Karpas-422 (cell line): ENCODE data around the gene PERM1. TPM values are rescaled to one million over a fixed set of nuclear protein-coding genes. Genes with fewer than 3 reads are reported as not detected.
A peak's percentile ranks its signal among the peaks of the same experiment; 100 is the strongest.

Source experiments
- DNase-seq: peaks from one replicate; pipeline ENCODE4 v3.0.0-alpha.2; 2015
- H2AFZ ChIP-seq: fragments of 200-600 bp; sonication (generic); 2 replicates; pipeline ENCODE4 v1.6.1; 2014; ENCODE audit warnings: antibody characterized with exemption, low read length, mixed read lengths
- H3K27ac ChIP-seq: fragments of 200-600 bp; sonication (generic); 2 replicates; pipeline ENCODE4 v1.5.1; 2014; ENCODE audit warnings: mild to moderate bottlenecking, low read length, moderate library complexity
- H3K27me3 ChIP-seq: fragments of 200-600 bp; sonication (generic); 2 replicates; pipeline ENCODE4 v1.6.1; 2014; ENCODE audit warnings: low read length, mixed read lengths
- H3K36me3 ChIP-seq: fragments of 200-600 bp; sonication (generic); 2 replicates; pipeline ENCODE4 v1.6.1; 2014; ENCODE audit warnings: low read length, mixed read lengths; ENCODE audit not compliant: insufficient read depth
- H3K4me1 ChIP-seq: fragments of 200-600 bp; sonication (generic); 2 replicates; pipeline ENCODE4 v1.6.1; 2014; ENCODE audit warnings: mild to moderate bottlenecking, low read length, mixed read lengths
- H3K4me2 ChIP-seq: fragments of 200-600 bp; sonication (generic); 2 replicates; pipeline ENCODE4 v1.6.1; 2014; ENCODE audit warnings: low read length, low read depth, mild to moderate bottlenecking; ENCODE audit not compliant: poor library complexity, severe bottlenecking
- H3K4me3 ChIP-seq: fragments of 200-600 bp; sonication (generic); 2 replicates; pipeline ENCODE4 v1.5.1; 2014; ENCODE audit warnings: mild to moderate bottlenecking, antibody characterized with exemption, low read length, mixed read lengths
- H3K79me2 ChIP-seq: fragments of 200-600 bp; sonication (generic); 2 replicates; pipeline ENCODE4 v1.6.1; 2014; ENCODE audit warnings: mild to moderate bottlenecking, low read length, mixed read lengths
- H3K9ac ChIP-seq: fragments of 200-600 bp; sonication (generic); 2 replicates; pipeline ENCODE4 v1.6.0; 2014; ENCODE audit warnings: low read length
- H3K9me2 ChIP-seq: fragments of 200-600 bp; sonication (generic), shearing (Covaris generic); replicated peaks from 2 replicates; pipeline ENCODE4 v1.6.0; 2014; ENCODE audit warnings: mild to moderate bottlenecking, low read length, moderate library complexity; ENCODE audit not compliant: insufficient read depth
- H3K9me3 ChIP-seq: fragments of 300-700, 200-600 bp; sonication (generic); 2 replicates; pipeline ENCODE4 v1.6.1; 2014; ENCODE audit warnings: low read length, mixed read lengths
- H4K20me1 ChIP-seq: fragments of 200-600 bp; sonication (generic); 2 replicates; pipeline ENCODE4 v1.6.1; 2014; ENCODE audit warnings: mild to moderate bottlenecking, antibody characterized with exemption, low read length, low read depth; ENCODE audit not compliant: insufficient read depth
- total RNA-seq: library from RNA; depleted of rRNA; stranded (reverse); fragments of >200 nt; shearing (Covaris generic); gene quantifications from 2 replicates; pipeline ENCODE4 v1.2.3, GENCODE V29; 2014; ENCODE audit warnings: low replicate concordance

PERM1 gene
- total RNA-seq, 1 experiment from 2014 or later: not detected

DNA sequence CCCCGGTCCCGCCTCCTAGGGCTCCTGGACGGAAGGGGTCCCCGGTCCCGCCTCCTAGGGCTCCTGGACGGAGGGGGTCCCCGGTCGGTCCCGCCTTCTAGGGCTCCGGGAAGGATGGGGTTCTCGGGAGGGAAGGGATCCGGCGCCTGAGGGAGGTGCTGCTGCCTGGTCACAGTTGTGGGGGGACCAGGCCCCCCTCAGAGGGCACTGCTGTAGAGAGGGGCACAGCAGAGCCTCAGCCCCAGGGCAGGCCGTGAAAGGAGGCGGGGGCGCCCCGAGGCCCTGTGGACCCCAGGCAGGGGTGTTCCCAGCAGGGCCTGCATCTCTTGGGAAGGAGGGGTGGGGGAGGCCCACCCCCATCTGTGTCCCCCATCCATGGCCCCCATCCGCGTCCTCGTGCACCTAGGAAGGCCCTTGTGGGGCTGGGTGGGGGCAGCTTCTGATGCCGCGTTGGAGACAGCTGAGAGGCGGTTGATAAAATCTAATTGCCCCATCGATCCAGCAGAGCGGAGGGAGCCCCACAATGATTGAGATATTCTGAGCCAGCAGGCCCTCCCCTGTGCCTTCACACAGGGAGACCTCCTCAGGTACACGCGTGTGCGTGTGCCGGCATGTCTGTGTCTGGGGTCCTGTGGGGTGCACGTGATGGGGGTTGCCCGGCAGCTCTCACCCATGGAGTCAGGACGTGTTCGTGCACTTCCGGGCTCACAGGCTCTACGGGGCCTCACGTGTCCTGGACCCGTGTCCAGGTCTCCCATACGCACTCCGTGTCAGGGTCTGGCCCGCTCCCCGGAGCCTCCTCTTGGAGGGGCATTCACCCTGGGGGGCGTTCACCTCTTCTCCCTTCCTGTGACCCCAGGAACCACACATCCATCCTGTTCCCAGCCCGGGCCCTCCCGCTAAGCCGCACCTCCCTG lies 45.3 kb downstream of the PERM1 start:
- peaks cover 11% of the 10 kb centered on the region; the same call in 1 of the 2 replicates for H4K20me1 ChIP-seq
- H3K9me3 ChIP-seq: no peaks in the 10 kb centered on the region
- no peak overlapping the region for H3K27ac ChIP-seq
- DNase-seq: no peak
- no peaks in the 10 kb centered on the region for H3K36me3 ChIP-seq
- H3K9ac ChIP-seq: no peak overlapping the region
- no peak overlapping the region for H2AFZ ChIP-seq
- no peak overlapping the region for H3K4me2 ChIP-seq
- H3K4me3 ChIP-seq: no peak overlapping the region
- peaks cover 14% of the 10 kb centered on the region for H3K4me1 ChIP-seq
- H3K27me3 ChIP-seq: no peaks in the 10 kb centered on the region; the same call in 1 of the 2 replicates
- H3K79me2 ChIP-seq: no peaks in the 10 kb centered on the region
- no peaks in the 10 kb centered on the region for H3K9me2 ChIP-seq

DNA sequence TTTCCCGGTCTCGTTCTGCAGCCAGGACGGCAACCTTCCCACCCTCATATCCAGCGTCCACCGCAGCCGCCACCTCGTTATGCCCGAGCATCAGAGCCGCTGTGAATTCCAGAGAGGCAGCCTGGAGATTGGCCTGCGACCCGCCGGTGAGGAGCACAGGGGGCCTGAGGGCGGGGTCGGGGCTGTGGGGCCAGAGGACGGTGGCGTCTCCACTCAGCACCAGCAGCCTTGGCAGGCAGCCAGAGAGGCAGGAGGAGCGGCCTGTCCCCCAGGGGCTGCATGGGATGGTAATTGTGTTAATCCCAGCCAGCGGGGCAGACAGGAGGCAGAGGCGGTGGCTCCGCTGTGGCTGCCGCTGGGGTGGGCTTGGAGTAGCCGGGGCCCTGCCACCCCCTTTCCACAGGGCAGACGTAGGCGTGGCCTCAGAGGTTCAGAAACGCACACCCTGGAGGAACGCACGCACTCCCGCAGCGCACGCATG lies 46.1 kb downstream of the PERM1 start:
- Histone ChIP-seq H3K27ac (no peak overlapping the region), H3K4me1 (peaks cover 9% of the 10 kb centered on the region), H3K9me2 (no peaks in the 10 kb centered on the region), H4K20me1 (peaks cover 5% of the 10 kb centered on the region; the same call in 1 of the 2 replicates), H3K4me2 (no peak overlapping the region), H3K79me2 (no peaks in the 10 kb centered on the region), H3K27me3 (no peaks in the 10 kb centered on the region; the same call in 1 of the 2 replicates), H2AFZ (no peak overlapping the region), H3K9me3 (no peaks in the 10 kb centered on the region), H3K36me3 (no peaks in the 10 kb centered on the region), H3K9ac (no peak overlapping the region), H3K4me3 (no peak overlapping the region)
- peak; percentile 69 for DNase-seq

DNA sequence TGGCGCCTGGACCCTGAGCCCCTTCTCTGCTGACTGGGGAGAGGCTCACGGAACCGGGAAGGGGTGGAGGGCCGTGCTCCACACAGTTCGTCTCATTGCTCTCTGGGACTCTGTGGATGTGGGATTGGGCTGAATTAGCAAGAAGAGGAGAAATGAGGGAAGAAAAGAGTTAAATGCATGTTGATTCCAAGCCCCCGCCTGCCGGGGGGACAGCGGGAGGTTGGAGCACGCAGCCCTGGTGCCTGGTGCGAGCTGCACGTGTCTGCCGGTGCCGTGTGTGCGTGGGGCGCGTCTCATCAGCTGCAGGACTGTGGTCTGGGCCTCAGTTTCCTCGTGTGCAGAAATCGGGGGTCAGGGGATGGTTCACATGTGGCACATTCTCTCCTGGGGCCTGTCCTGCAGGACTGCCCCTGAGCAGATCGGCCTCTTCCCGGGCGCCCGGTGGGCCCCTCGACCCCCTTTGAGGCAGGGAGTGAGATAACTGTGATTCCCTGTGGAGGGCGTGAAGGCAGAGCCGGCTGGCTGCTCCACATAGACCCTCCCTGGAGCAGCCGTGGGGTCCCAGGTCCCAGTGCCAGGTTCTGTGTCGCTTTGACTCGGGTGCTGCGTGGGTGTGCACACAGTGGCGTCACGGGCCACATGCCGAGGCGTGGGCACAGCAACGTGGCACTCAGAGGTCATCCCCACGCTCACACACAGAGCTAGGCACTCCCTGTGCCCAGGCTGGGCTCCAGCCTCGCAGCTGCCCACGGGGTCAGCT lies 46.7 kb downstream of the PERM1 start:
- no peak overlapping the region for H2AFZ ChIP-seq
- H3K36me3 ChIP-seq: no peaks in the 10 kb centered on the region
- no peak for DNase-seq
- no peaks in the 10 kb centered on the region for H3K9me2 ChIP-seq
- H3K79me2 ChIP-seq: no peaks in the 10 kb centered on the region
- H3K4me3 ChIP-seq: no peak overlapping the region
- no peaks in the 10 kb centered on the region for H3K9me3 ChIP-seq
- H3K27ac ChIP-seq: no peak overlapping the region
- peaks cover 4% of the 10 kb centered on the region; the same call in 1 of the 2 replicates for H3K4me1 ChIP-seq
- H4K20me1 ChIP-seq: no peaks in the 10 kb centered on the region
- no peaks in the 10 kb centered on the region; the same call in 1 of the 2 replicates for H3K27me3 ChIP-seq
- H3K9ac ChIP-seq: no peak overlapping the region
- H3K4me2 ChIP-seq: no peak overlapping the region

DNA sequence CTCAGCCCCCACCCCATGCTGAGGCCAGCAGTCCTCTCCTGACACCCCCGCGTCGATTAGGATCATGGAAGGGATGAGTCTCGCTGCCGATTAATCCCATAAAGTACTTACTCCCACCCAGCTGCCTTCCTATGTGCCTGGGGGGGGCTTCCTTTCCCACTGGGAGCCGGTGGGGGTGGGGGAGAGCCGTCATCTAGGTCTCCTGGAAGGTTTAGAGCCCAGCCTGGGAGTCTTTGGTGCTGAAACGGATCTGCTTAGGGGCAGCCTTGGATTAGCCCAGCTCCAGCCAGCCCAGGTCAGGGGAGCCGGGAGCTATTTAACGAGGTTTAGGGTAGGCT lies 48.3 kb downstream of the PERM1 start:
- no peak for DNase-seq
- no peaks in the 10 kb centered on the region for H3K36me3 ChIP-seq
- no peaks in the 10 kb centered on the region for H3K9me3 ChIP-seq
- H3K4me1 ChIP-seq: no peaks in the 10 kb centered on the region
- H3K4me2 ChIP-seq: no peak overlapping the region
- H4K20me1 ChIP-seq: no peaks in the 10 kb centered on the region
- H3K27ac ChIP-seq: no peak overlapping the region
- no peak overlapping the region for H3K4me3 ChIP-seq
- H3K79me2 ChIP-seq: no peaks in the 10 kb centered on the region
- no peaks in the 10 kb centered on the region for H3K9me2 ChIP-seq
- no peaks in the 10 kb centered on the region for H3K27me3 ChIP-seq
- H3K9ac ChIP-seq: no peak overlapping the region
- no peak overlapping the region for H2AFZ ChIP-seq

DNA sequence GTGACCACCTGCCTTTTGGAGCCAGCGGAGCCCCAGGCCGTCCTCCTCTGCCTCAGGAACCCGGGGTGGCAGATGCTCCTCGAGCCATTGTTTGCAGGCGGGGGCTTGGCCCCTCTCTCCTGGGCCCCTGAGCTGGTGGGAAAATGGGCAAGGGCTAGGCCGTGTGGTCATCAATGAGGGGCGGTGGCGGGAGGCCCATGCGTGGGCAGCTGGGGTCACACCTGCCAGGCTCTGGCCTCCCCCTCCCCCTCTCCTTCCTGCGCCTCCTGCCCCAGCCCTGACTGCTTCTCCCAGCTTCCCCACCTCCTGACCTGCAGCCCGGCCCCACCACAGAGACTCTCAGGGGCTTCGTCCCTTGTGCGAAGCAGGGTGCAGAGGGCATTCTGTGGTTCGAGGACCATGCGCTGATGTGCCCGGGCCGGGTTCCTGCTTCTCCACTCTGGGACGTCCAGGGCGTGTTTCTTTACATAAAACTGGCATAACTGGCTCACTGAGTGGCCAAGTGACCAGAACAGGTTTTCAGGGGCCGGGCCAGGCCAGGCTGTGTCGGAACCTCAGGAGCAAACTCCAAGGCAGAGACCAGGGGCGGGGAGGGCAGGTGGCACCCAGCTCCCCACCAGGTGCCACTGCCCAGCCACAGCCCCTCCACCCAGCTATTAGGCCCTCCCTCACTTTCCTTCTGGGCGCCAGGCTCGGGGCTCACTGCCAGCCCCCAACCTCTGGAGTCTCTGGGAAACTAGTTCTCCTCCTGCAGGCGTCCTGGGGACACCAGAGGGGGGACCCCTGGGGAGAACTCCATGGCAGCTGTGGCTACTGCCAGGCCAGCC lies 48.9 kb downstream of the PERM1 start:
- Histone ChIP-seq H3K27ac (no peak overlapping the region), H3K27me3 (no peaks in the 10 kb centered on the region), H3K4me2 (no peak overlapping the region), H3K9me2 (no peaks in the 10 kb centered on the region), H2AFZ (no peak overlapping the region), H3K4me1 (no peaks in the 10 kb centered on the region), H3K36me3 (no peaks in the 10 kb centered on the region), H3K9me3 (no peaks in the 10 kb centered on the region), H3K9ac (no peak overlapping the region), H3K4me3 (no peak overlapping the region), H4K20me1 (no peaks in the 10 kb centered on the region), H3K79me2 (no peaks in the 10 kb centered on the region)
- no peak for DNase-seq

DNA sequence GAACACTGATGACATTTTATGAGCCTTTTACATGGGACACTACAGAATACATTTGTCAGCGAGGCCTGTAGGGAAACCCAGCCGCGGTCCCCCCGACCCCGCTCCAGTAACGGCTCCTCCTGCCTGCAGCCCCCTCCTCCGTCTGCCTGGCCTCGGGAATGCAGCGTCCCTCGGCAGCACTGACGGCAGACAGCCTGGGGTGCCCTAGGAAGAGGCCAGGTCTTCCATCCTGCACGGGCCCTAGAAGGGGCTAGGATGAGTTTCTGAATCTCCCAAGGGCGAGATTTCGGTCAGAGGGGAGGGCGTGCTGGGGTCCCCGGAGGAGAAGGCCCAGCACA lies 49.8 kb downstream of the PERM1 start:
- Histone ChIP-seq H4K20me1 (no peaks in the 10 kb centered on the region), H3K4me3 (no peak overlapping the region), H3K9me2 (no peaks in the 10 kb centered on the region), H3K4me2 (no peak overlapping the region), H3K27ac (no peak overlapping the region), H3K9me3 (no peaks in the 10 kb centered on the region), H3K4me1 (no peaks in the 10 kb centered on the region), H3K9ac (no peak overlapping the region), H3K27me3 (no peaks in the 10 kb centered on the region), H3K36me3 (no peaks in the 10 kb centered on the region), H2AFZ (no peak overlapping the region), H3K79me2 (no peaks in the 10 kb centered on the region)
- DNase-seq: no peak

DNA sequence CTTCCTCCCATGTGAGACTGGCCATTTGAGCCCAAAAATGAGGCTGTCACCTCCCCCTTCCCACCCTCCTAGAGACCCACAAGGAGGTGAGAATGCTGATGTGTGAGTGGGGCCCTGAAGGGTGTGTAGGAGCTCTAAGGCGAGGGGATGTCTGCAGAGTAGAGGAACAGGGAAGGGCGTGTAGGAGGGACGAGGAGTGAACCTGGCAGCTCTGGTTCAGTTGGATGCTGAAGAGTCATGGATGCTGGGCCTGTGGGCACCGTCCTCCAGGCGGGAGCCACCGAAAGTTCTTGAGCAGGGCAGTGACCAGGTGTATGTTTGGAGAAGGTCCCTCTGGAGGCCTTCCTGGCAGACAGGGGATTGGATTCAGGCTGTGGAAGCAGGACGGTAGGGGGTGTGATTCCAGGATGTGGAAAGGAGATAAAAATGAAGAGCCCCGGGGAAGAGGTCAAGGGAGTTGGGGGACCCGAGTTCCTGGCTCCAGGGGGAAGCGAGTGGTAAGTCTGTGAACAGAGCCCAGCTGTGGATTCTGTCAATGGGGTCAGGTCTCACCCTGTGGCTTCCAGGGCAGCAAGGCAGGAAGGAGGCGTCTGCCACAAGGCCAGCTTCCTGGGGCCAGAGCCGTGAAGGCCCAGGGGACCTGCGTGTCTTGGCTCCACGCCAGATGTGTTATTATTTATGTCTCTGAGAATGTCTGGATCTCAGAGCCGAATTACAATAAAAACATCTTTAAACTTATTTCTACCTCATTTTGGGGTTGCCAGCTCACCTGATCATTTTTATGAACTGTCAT lies 50.3 kb downstream of the PERM1 start:
- Histone ChIP-seq H3K36me3 (no peaks in the 10 kb centered on the region), H3K4me2 (no peak overlapping the region), H3K27ac (no peak overlapping the region), H3K79me2 (no peaks in the 10 kb centered on the region), H3K27me3 (no peaks in the 10 kb centered on the region), H3K9me3 (no peaks in the 10 kb centered on the region), H3K9me2 (no peaks in the 10 kb centered on the region), H3K9ac (no peak overlapping the region), H3K4me1 (no peaks in the 10 kb centered on the region), H2AFZ (no peak overlapping the region), H4K20me1 (no peaks in the 10 kb centered on the region), H3K4me3 (no peak overlapping the region)
- no peak for DNase-seq
